ENCODE results near the gene AAMDC.

AAMDC gene

DNA sequence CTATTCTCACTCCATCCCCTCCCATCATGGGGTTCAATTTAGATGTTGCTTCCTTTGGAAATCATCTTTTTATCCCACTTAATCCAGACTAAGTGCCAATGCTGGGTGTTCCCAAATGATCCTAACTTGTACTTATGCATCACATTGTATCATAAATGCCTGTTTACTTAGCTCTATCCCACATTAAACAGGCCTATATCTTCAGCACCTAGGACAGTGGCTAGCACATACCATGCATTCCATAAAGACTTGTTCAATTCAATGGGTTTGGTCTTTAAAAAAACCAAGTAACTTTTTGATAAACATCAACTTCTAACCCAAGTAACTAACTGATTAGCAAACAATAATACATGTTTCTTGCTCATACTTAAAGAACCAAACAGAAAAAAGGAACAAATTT, 41.0 kb upstream of the AAMDC start:
- Histone ChIP-seq H3K4me2 (ENCODE audit: low read length) (no peak overlapping the region), H3K9ac (ENCODE audit: low read length) (no peak overlapping the region), H3K4me3 (ENCODE audit: low read length) (no peak overlapping the region), H2BK120ac (ENCODE audit: low read depth, low read length) (no peak overlapping the region), H4K5ac (ENCODE audit: low read length) (no peak overlapping the region), H2BK5ac (ENCODE audit: low read length) (no peak overlapping the region), H3K27me3 (ENCODE audit: insufficient read depth, low read length, poor library complexity) (no peaks in the 10 kb centered on the region), H3K36me3 (ENCODE audit: control insufficient read depth, insufficient read depth, low read length) (no peaks in the 10 kb centered on the region), H4K8ac (ENCODE audit: low read depth, low read length) (no peak overlapping the region), H3K4me1 (ENCODE audit: control insufficient read depth, low read depth, low read length) (peaks cover 2% of the 10 kb centered on the region), H3K23ac (ENCODE audit: low read length) (no peak overlapping the region), H2BK15ac (replicated peaks; ENCODE audit: low read depth) (no peak overlapping the region), H3K79me2 (ENCODE audit: control insufficient read depth, insufficient read depth, low read length) (peaks cover 30% of the 10 kb centered on the region), H3K4ac (ENCODE audit: low read depth, low read length) (no peak overlapping the region), H2AK5ac (ENCODE audit: low read length) (no peak overlapping the region), H3K27ac (ENCODE audit: low read depth, low read length) (no peak overlapping the region), H3K56ac (ENCODE audit: low read length) (no peak overlapping the region), H3K18ac (ENCODE audit: low read length) (no peak overlapping the region), H3K79me1 (ENCODE audit: low read length) (peaks cover 10% of the 10 kb centered on the region)
- peak; percentile 60 for DNase-seq

DNA sequence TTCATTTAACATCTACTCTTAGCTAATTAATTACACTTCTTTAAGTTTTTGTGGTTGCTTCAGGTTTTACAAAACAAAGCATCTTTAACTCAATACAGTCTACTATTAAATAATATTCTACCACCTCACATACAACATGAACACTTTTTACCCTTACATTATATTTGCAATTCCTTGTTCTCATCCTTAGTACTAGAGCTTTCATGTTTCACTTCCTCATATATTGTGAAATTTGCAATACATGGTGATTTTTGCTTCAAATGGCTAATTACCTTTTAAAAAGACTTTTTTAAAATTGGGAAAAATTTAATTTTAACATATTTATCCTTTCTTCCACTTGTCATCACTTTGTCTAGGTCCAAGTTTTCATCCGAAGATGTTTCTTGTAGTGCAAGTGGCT, 37.9 kb upstream of the AAMDC start:
- DNase-seq = no peak
- Histone ChIP-seq H4K5ac (ENCODE audit: low read length) (no peak overlapping the region), H3K18ac (ENCODE audit: low read length) (no peak overlapping the region), H3K4ac (ENCODE audit: low read depth, low read length) (no peak overlapping the region), H2BK5ac (ENCODE audit: low read length) (no peak overlapping the region), H3K23ac (ENCODE audit: low read length) (no peak overlapping the region), H3K79me1 (ENCODE audit: low read length) (peaks cover 8% of the 10 kb centered on the region), H3K27ac (ENCODE audit: low read depth, low read length) (no peak overlapping the region), H2AK5ac (ENCODE audit: low read length) (no peak overlapping the region), H3K4me3 (ENCODE audit: low read length) (no peak overlapping the region), H2BK120ac (ENCODE audit: low read depth, low read length) (no peak overlapping the region), H3K27me3 (ENCODE audit: insufficient read depth, low read length, poor library complexity) (no peaks in the 10 kb centered on the region), H3K79me2 (ENCODE audit: control insufficient read depth, insufficient read depth, low read length) (peaks cover 32% of the 10 kb centered on the region), H3K9ac (ENCODE audit: low read length) (no peak overlapping the region), H3K4me1 (ENCODE audit: control insufficient read depth, low read depth, low read length) (peaks cover 4% of the 10 kb centered on the region), H2BK15ac (replicated peaks; ENCODE audit: low read depth) (no peak overlapping the region), H3K36me3 (ENCODE audit: control insufficient read depth, insufficient read depth, low read length) (no peaks in the 10 kb centered on the region), H3K56ac (ENCODE audit: low read length) (no peak overlapping the region), H4K8ac (ENCODE audit: low read depth, low read length) (no peak overlapping the region), H3K4me2 (ENCODE audit: low read length) (no peak overlapping the region)
- WGBS (ENCODE audit: extremely low coverage, insufficient coverage, low lambda C conversion rate) = no CpG with 5 or more reads among the region's 1 CpG

DNA sequence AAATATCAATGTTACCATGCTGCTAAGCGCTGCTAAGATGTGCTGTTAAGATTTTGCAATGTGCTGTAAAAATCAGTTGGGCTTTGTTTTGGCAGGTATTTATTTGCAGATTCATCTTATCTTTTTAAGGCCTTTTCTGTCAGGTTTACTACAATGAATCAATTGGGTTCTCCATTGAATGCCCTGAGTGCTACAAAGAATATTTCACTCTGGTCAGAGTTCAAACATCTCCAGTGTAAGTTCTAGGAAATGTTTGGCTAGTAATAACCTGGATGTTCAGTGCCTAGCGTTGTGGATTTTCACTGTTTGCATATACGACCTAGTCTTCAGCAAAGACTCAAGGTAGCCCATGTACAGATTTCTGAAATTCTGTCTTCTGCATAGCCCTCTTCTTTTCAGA, 36.4 kb upstream of the AAMDC start:
- WGBS (ENCODE audit: extremely low coverage, insufficient coverage, low lambda C conversion rate) = no CpG with 5 or more reads among the region's 3 CpGs
- Histone ChIP-seq H3K27ac (ENCODE audit: low read depth, low read length) (no peak overlapping the region), H3K4me1 (ENCODE audit: control insufficient read depth, low read depth, low read length) (peaks cover 8% of the 10 kb centered on the region), H2BK5ac (ENCODE audit: low read length) (no peak overlapping the region), H3K9ac (ENCODE audit: low read length) (no peak overlapping the region), H3K56ac (ENCODE audit: low read length) (no peak overlapping the region), H3K23ac (ENCODE audit: low read length) (no peak overlapping the region), H3K4me2 (ENCODE audit: low read length) (no peak overlapping the region), H3K4me3 (ENCODE audit: low read length) (no peak overlapping the region), H2AK5ac (ENCODE audit: low read length) (no peak overlapping the region), H3K36me3 (ENCODE audit: control insufficient read depth, insufficient read depth, low read length) (no peaks in the 10 kb centered on the region), H3K18ac (ENCODE audit: low read length) (no peak overlapping the region), H4K5ac (ENCODE audit: low read length) (no peak overlapping the region), H3K79me1 (ENCODE audit: low read length) (peaks cover 13% of the 10 kb centered on the region), H3K4ac (ENCODE audit: low read depth, low read length) (no peak overlapping the region), H2BK120ac (ENCODE audit: low read depth, low read length) (no peak overlapping the region), H3K79me2 (ENCODE audit: control insufficient read depth, insufficient read depth, low read length) (peaks cover 36% of the 10 kb centered on the region), H4K8ac (ENCODE audit: low read depth, low read length) (no peak overlapping the region), H3K27me3 (ENCODE audit: insufficient read depth, low read length, poor library complexity) (no peaks in the 10 kb centered on the region), H2BK15ac (replicated peaks; ENCODE audit: low read depth) (no peak overlapping the region)
- no peak for DNase-seq

GRCh38 chr11:77789061-77789730, 31.7 kb upstream of the AAMDC start:
- Histone ChIP-seq H3K56ac (ENCODE audit: low read length) (peak overlapping the region; percentile 61), H3K36me3 (ENCODE audit: control insufficient read depth, insufficient read depth, low read length) (no peaks in the 10 kb centered on the region), H3K27me3 (ENCODE audit: insufficient read depth, low read length, poor library complexity) (no peaks in the 10 kb centered on the region), H3K9ac (ENCODE audit: low read length) (no peak overlapping the region), H3K79me2 (ENCODE audit: control insufficient read depth, insufficient read depth, low read length) (peaks cover 63% of the 10 kb centered on the region), H3K4me3 (ENCODE audit: low read length) (no peak overlapping the region), H2AK5ac (ENCODE audit: low read length) (no peak overlapping the region), H3K18ac (ENCODE audit: low read length) (no peak overlapping the region), H4K5ac (ENCODE audit: low read length) (no peak overlapping the region), H3K4me2 (ENCODE audit: low read length) (no peak overlapping the region), H3K4ac (ENCODE audit: low read depth, low read length) (no peak overlapping the region), H2BK120ac (ENCODE audit: low read depth, low read length) (no peak overlapping the region), H3K79me1 (ENCODE audit: low read length) (peaks cover 22% of the 10 kb centered on the region), H3K4me1 (ENCODE audit: control insufficient read depth, low read depth, low read length) (peaks cover 8% of the 10 kb centered on the region), H3K23ac (ENCODE audit: low read length) (no peak overlapping the region), H4K8ac (ENCODE audit: low read depth, low read length) (no peak overlapping the region), H2BK15ac (replicated peaks; ENCODE audit: low read depth) (no peak overlapping the region), H3K27ac (ENCODE audit: low read depth, low read length) (peak overlapping the region; percentile 36), H2BK5ac (ENCODE audit: low read length) (peak overlapping the region; percentile 44)
- peak; percentile 76 for DNase-seq
- WGBS (ENCODE audit: extremely low coverage, insufficient coverage, low lambda C conversion rate) = no CpG with 5 or more reads among the region's 11 CpGs

GRCh38 chr11:77789731-77790476, 31.0 kb upstream of the AAMDC start:
- H2BK5ac ChIP-seq (ENCODE audit: low read length) = no peak overlapping the region
- no peak overlapping the region for H3K4me3 ChIP-seq (ENCODE audit: low read length)
- H3K79me2 ChIP-seq (ENCODE audit: control insufficient read depth, insufficient read depth, low read length) = peaks cover 61% of the 10 kb centered on the region
- H3K4ac ChIP-seq (ENCODE audit: low read depth, low read length) = no peak overlapping the region
- no peak overlapping the region for H3K9ac ChIP-seq (ENCODE audit: low read length)
- H3K4me1 ChIP-seq (ENCODE audit: control insufficient read depth, low read depth, low read length) = peaks cover 6% of the 10 kb centered on the region
- H2AK5ac ChIP-seq (ENCODE audit: low read length) = no peak overlapping the region
- no CpG with 5 or more reads among the region's 5 CpGs for WGBS (ENCODE audit: extremely low coverage, insufficient coverage, low lambda C conversion rate)
- no peak overlapping the region for H3K27ac ChIP-seq (ENCODE audit: low read depth, low read length)
- no peak overlapping the region for H3K4me2 ChIP-seq (ENCODE audit: low read length)
- no peaks in the 10 kb centered on the region for H3K27me3 ChIP-seq (ENCODE audit: insufficient read depth, low read length, poor library complexity)
- no peak overlapping the region for H4K5ac ChIP-seq (ENCODE audit: low read length)
- no peaks in the 10 kb centered on the region for H3K36me3 ChIP-seq (ENCODE audit: control insufficient read depth, insufficient read depth, low read length)
- no peak overlapping the region for H3K23ac ChIP-seq (ENCODE audit: low read length)
- no peak overlapping the region for H3K18ac ChIP-seq (ENCODE audit: low read length)
- DNase-seq = peak; percentile 46
- no peak overlapping the region for H2BK15ac ChIP-seq (replicated peaks; ENCODE audit: low read depth)
- H3K56ac ChIP-seq (ENCODE audit: low read length) = no peak overlapping the region
- no peak overlapping the region for H2BK120ac ChIP-seq (ENCODE audit: low read depth, low read length)
- peaks cover 19% of the 10 kb centered on the region for H3K79me1 ChIP-seq (ENCODE audit: low read length)
- H4K8ac ChIP-seq (ENCODE audit: low read depth, low read length) = no peak overlapping the region
